H1 (cell line): ENCODE data around the gene SLITRK2. TPM values are rescaled to one million over a fixed set of nuclear protein-coding genes. Genes with fewer than 3 reads are reported as not detected.

Source experiments
- BCL11A ChIP-seq, 2 experiments: IDR thresholded peaks; one replicate each; pipeline ENCODE4 v1.6.1; 2011; ENCODE audit warnings: low read depth in 2 of 2, low read length in 2 of 2, mild to moderate bottlenecking in 2 of 2
- BRCA1 ChIP-seq: IDR thresholded peaks from 2 replicates; pipeline ENCODE4 v1.6.1; 2012; ENCODE audit warnings: low read depth, low read length, improper control_type of control experiment
- CHD1 ChIP-seq: IDR thresholded peaks from 2 replicates; pipeline ENCODE4 v1.6.1; 2012; ENCODE audit warnings: low read depth, low read length, improper control_type of control experiment
- CTBP2 ChIP-seq: IDR thresholded peaks from 2 replicates; pipeline ENCODE4 v1.7.0; 2011; ENCODE audit warnings: borderline replicate concordance, mild to moderate bottlenecking, moderate library complexity, mixed read lengths, low read length; ENCODE audit not compliant: insufficient read depth, insufficient read length
- JUN ChIP-seq: IDR thresholded peaks from 2 replicates; pipeline ENCODE4 v1.6.1; 2011; ENCODE audit warnings: low read depth, mild to moderate bottlenecking, improper control_type of control experiment, low read length
- TAF7 ChIP-seq: optimal IDR thresholded peaks from 2 replicates; pipeline ENCODE3; 2011; ENCODE audit warnings: low read depth, mild to moderate bottlenecking, inconsistent platforms, low read length, moderate library complexity, borderline replicate concordance
- ZNF274 ChIP-seq: IDR thresholded peaks from 2 replicates; pipeline ENCODE4 v1.7.0; 2012; ENCODE audit warnings: low read length, borderline replicate concordance; ENCODE audit errors: extremely low read depth
- polyA plus RNA-seq, 7 experiments: library from polyadenylated mRNA; depleted of rRNA in 3 of 7; stranded (reverse) in 5 of 7; unstranded in 2 of 7; fragments of >200 nt in 5 of 7; fragments of 200-250 nt in 2 of 7; gene quantifications; 1 replicate in 5 of 7; 2 replicates in 1 of 7; 4 replicates in 1 of 7; pipeline versions ENCODE4 v1.2.1 to v1.2.3, GENCODE V29; 2011 to 2013; ENCODE audit warnings: missing spikeins in 2 of 7, mixed read lengths in 2 of 7
- small RNA-seq: library from polyadenylated mRNA; stranded (forward); fragments of <200 nt; extraction: miRNeasy Mini kit (QIAGEN cat#:217004); gene quantifications from one replicate; pipeline ENCODE3, GENCODE V24; 2013; ENCODE audit not compliant: insufficient read depth
- total RNA-seq: library from RNA; stranded (reverse); fragmentation: NEBNext Ultra II Directional; extraction: Animal tissue kit (Norgen Biotek cat#: 25700); gene quantifications from 2 replicates; pipeline ENCODE4 v1.2.1, GENCODE V29; 2021

Gene SLITRK2
- total and polyA plus RNA-seq, 2 of the 8 experiments (the other 6 are each of a cell fraction or from before 2014, with no cell fraction given): 0.14 to 0.39 TPM

GRCh38 chrX:145865082-145865481 is 47.5 kb downstream of the SLITRK2 start (continued):
- TF ChIP-seq ZNF274 (no peak), BRCA1 (no peak), JUN (no peak), BCL11A (IDR thresholded peaks at IDR 0.05; ENCODE audit: low read depth in 2 of 2, low read length in 2 of 2) (no peak), TAF7 (no peak), CHD1 (no peak), CTBP2 (no peak)

Small RNA genes within 50 kb of the gene (small RNA-seq; reads per million reads assigned to genes)
- not detected for gene AL109653.1
